DND-41 (cell line): ENCODE measurements around the gene DDX56.

Source experiments
- ATAC-seq: fragments of 200-7000 bp; cut with Tn5 transposase; 3 replicates; pipeline ENCODE4 v1.9.1; 2021; ENCODE audit warnings: low read depth; ENCODE audit not compliant: insufficient read depth
- DNase-seq: peaks from one replicate; pipeline ENCODE4 v3.0.0-alpha.2; 2020
- H2AFZ ChIP-seq: 2 replicates; pipeline ENCODE4 v1.6.0; 2012; ENCODE audit warnings: low read depth, low read length
- H3K27ac ChIP-seq: 2 replicates; pipeline ENCODE4 v1.5.1; 2012; ENCODE audit warnings: low read length, inconsistent platforms
- H3K27me3 ChIP-seq: fragments of 200-600 bp; sonication (generic); 2 replicates; pipeline ENCODE4 v1.6.0; 2012; ENCODE audit warnings: low read length, mild to moderate bottlenecking, inconsistent platforms; ENCODE audit not compliant: insufficient read depth, poor library complexity
- H3K36me3 ChIP-seq: 2 replicates; pipeline ENCODE4 v1.5.1; 2012; ENCODE audit warnings: low read length, inconsistent platforms; ENCODE audit not compliant: insufficient read depth
- H3K4me1 ChIP-seq: 2 replicates; pipeline ENCODE4 v1.5.1; 2012; ENCODE audit warnings: mild to moderate bottlenecking, low read length; ENCODE audit not compliant: insufficient read depth
- H3K4me2 ChIP-seq: 2 replicates; pipeline ENCODE4 v1.6.0; 2012; ENCODE audit warnings: mild to moderate bottlenecking, moderate library complexity, low read length, inconsistent platforms; ENCODE audit not compliant: insufficient read depth
- H3K4me3 ChIP-seq, 2 experiments: fragments of 200-600 bp in 1 of 2; shearing (Covaris generic) in 1 of 2; 2 replicates each; pipeline ENCODE4 v1.5.1; 2012 to 2016; ENCODE audit warnings: inconsistent platforms in 2 of 2, low read length in 2 of 2, mild to moderate bottlenecking in 2 of 2, low read depth in 1 of 2, moderate library complexity in 1 of 2
- H3K79me2 ChIP-seq: 2 replicates; pipeline ENCODE4 v1.6.0; 2012; ENCODE audit warnings: low read length, inconsistent platforms; ENCODE audit not compliant: insufficient read depth
- H3K9ac ChIP-seq: 2 replicates; pipeline ENCODE4 v1.6.0; 2012; ENCODE audit warnings: low read depth, mild to moderate bottlenecking, inconsistent platforms, low read length, moderate library complexity
- H3K9me3 ChIP-seq: 2 replicates; pipeline ENCODE4 v1.5.1; 2012; ENCODE audit warnings: low read length, moderate library complexity, mild to moderate bottlenecking, inconsistent platforms; ENCODE audit not compliant: insufficient read depth, severe bottlenecking
- H4K20me1 ChIP-seq: 2 replicates; pipeline ENCODE4 v1.6.0; 2012; ENCODE audit warnings: low read length; ENCODE audit not compliant: insufficient read depth
- EZH2 ChIP-seq: IDR thresholded peaks from 3 replicates; pipeline ENCODE4 v1.6.1; 2012; ENCODE audit warnings: borderline replicate concordance, low read depth, mild to moderate bottlenecking, moderate library complexity, low read length, inconsistent platforms; ENCODE audit not compliant: severe bottlenecking
- TF ChIP-seq, protein P1 (sequence below): IDR thresholded peaks from 2 replicates; pipeline ENCODE4 v1.5.1; 2012; ENCODE audit warnings: borderline replicate concordance, low read length, moderate library complexity, mild to moderate bottlenecking; ENCODE audit not compliant: poor library complexity, severe bottlenecking; ENCODE audit errors: extremely low read depth

The DDX56 gene

DNA sequence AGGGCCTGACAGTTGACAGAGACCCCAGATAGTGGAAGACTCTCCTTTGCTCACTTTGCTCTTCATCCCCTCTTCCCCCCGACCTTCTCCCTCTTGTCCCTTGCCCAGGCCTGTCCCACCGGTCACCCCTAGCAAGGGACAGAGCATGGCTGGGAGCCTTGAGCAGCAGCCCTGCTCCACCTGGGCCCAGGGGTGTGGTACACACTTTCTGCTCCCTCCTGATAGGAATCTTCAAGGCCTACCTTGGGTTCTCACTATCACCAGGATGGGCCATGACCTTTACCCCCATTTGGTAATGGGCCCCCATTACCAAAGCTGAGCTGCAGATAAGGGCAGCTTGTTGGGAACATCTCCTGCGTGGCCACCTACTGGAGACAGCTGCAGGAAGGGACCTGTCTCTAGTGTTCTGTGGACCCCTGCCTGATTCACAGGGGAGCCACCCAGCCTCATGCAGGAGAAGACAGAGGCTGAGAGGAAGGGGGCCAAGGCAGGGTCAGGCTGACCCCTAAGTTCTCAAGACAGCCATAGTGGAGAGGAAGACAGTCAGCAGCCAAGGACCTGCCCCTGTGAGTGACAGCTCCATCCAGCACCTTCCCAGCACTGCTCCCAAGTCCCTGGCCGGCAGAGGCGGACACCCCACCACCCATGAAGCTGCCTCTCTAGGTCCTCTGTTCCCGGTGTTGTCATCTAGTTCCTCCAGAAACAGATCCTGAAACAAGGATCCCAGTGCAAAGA is 31.7 kb downstream of the DDX56 start:
- H3K9ac ChIP-seq, result no peak overlapping the region
- H3K4me2 ChIP-seq, result no peak overlapping the region
- no peaks in the 10 kb centered on the region for H3K36me3 ChIP-seq
- no peak for DNase-seq
- no peak overlapping the region for H3K4me3 ChIP-seq
- ATAC-seq, result no peak
- no peaks in the 10 kb centered on the region for H3K4me1 ChIP-seq
- H3K27me3 ChIP-seq, result peaks cover 3% of the 10 kb centered on the region
- H3K9me3 ChIP-seq, result no peaks in the 10 kb centered on the region
- H3K79me2 ChIP-seq, result no peaks in the 10 kb centered on the region
- H4K20me1 ChIP-seq, result no peaks in the 10 kb centered on the region
- no peak overlapping the region for H3K27ac ChIP-seq
- H2AFZ ChIP-seq, result no peak overlapping the region
- TF ChIP-seq, protein P1, sequence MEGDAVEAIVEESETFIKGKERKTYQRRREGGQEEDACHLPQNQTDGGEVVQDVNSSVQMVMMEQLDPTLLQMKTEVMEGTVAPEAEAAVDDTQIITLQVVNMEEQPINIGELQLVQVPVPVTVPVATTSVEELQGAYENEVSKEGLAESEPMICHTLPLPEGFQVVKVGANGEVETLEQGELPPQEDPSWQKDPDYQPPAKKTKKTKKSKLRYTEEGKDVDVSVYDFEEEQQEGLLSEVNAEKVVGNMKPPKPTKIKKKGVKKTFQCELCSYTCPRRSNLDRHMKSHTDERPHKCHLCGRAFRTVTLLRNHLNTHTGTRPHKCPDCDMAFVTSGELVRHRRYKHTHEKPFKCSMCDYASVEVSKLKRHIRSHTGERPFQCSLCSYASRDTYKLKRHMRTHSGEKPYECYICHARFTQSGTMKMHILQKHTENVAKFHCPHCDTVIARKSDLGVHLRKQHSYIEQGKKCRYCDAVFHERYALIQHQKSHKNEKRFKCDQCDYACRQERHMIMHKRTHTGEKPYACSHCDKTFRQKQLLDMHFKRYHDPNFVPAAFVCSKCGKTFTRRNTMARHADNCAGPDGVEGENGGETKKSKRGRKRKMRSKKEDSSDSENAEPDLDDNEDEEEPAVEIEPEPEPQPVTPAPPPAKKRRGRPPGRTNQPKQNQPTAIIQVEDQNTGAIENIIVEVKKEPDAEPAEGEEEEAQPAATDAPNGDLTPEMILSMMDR, result no peak
- TF ChIP-seq EZH2, result no peak

DNA sequence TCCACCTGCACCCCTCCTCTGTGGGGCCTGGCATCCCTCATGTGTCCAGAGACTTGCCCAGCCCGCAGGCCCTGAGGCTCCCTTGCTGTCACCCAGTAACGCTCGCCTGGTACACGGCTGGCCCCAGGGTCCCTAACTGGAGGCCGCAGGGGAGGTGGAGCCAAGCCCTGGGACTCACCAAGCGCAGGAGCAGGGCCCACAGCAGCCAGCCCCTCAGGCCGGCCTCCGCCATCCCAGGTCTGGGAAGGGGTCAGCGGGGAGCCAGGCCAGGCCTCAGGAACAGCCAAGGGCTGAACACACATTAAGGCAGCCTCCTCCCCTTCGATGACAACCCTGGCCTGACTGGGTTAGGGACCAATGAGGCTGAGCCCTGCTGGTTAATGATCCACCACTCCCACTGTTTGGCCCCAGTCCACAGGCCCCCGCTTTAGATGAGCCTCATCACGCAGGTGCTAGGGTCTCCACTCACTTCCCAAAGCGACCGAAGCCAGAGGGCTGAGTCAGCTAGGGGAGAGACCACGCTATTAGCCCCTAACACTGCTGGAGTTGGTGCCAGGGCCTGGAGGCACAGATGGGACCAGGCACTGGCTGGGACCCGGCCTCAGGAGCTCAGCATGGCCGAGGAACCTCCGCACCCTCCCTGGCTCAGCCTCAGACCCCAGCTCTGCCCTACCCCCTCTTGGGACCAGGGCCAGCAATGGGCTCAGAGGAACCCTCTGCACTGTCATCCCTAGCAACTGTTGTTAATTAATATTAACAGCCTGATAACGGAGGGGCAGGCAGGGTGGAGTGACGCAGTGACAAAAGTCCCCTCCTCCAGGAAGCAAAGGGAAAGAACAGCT is 32.5 kb downstream of the DDX56 start, which contains the start of gene NPC1L1:
Gene NPC1L1, minus strand, starts transcription at position 303 of the 842 bp plus-strand sequence. Its CDS starts 71 bp downstream, at position 232.
- no peaks in the 10 kb centered on the region for H4K20me1 ChIP-seq
- no peak within 1 kb of the TSS for H2AFZ ChIP-seq
- H3K9ac ChIP-seq, result no peak within 1 kb of the TSS
- H3K27me3 ChIP-seq, result peaks cover 3% of the 10 kb centered on the region
- no peak within 1 kb of the TSS for H3K4me3 ChIP-seq
- no peaks in the 10 kb centered on the region for H3K36me3 ChIP-seq
- no peak for ATAC-seq
- no peaks in the 10 kb centered on the region for H3K4me1 ChIP-seq
- H3K4me2 ChIP-seq, result no peak within 1 kb of the TSS
- no peak for TF ChIP-seq EZH2
- no peaks in the 10 kb centered on the region for H3K9me3 ChIP-seq
- H3K27ac ChIP-seq, result no peak within 1 kb of the TSS
- H3K79me2 ChIP-seq, result no peaks in the 10 kb centered on the region
- no peak for DNase-seq

DNA sequence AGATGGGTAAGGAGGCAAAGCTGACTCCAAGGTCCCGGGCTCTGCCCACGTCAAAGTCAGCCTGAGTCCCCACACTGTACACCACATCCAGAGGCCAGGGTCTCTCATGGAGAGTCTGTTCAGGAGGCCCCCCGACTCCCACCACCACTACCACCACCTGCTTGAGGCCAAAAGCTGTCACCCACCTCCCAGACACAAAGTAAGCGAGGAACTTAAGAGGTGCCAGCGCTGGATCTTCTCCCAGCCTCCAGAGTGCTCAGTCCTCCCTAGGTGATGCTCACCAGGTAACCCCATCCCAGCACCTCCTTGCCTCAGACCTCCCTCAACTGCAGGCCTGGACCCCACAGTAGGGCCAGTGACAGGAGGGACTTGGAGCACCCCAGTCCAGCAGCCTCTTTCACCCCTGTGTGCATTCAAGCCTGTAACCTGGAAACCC is 33.1 kb downstream of the DDX56 start:
- ATAC-seq (no peak), DNase-seq (no peak)
- no peaks in the 10 kb centered on the region for H3K4me1 ChIP-seq
- H3K4me2 ChIP-seq, result no peak overlapping the region
- no peak overlapping the region for H3K4me3 ChIP-seq
- no peaks in the 10 kb centered on the region for H3K36me3 ChIP-seq
- TF ChIP-seq, protein P1, result no peak
- no peak for TF ChIP-seq EZH2
- H3K27me3 ChIP-seq, result peaks cover 3% of the 10 kb centered on the region
- H3K27ac ChIP-seq, result no peak overlapping the region
- H3K9ac ChIP-seq, result no peak overlapping the region
- no peaks in the 10 kb centered on the region for H4K20me1 ChIP-seq
- no peak overlapping the region for H2AFZ ChIP-seq
- no peaks in the 10 kb centered on the region for H3K9me3 ChIP-seq
- no peaks in the 10 kb centered on the region for H3K79me2 ChIP-seq
